ENCODE data around the gene SPDYE1. TPM values are rescaled to one million over a fixed set of nuclear protein-coding genes. Genes with fewer than 3 reads are reported as not detected.

Gene SPDYE1
- total RNA-seq, result not detected in 2 replicates

GRCh38 chr7:43997532-43997931, at the start of gene SPDYE1:
TSS of gene SPDYE1 (plus strand) at chr7:43997897. CDS start at chr7:43999950, 2,053 bp downstream.

GRCh38 chr7:44044315-44045225, 46.9 kb downstream of the SPDYE1 start, which contains the start of gene DBNL:
TSS of gene DBNL (plus strand) at chr7:44044702. CDS start at chr7:44044738, 36 bp downstream.

Other genes with a start within 250 kb of the SPDYE1 start
- 47.4 and 49.4 TPM in 2 replicates for gene BLVRA, start 239.2 kb upstream of the SPDYE1 start, total RNA-seq
- 243 and 270 TPM in 2 replicates for gene MRPS24, start 128.4 kb upstream of the SPDYE1 start, total RNA-seq
- 20.1 and 20.2 TPM in 2 replicates for gene URGCP, start 91.3 kb upstream of the SPDYE1 start, total RNA-seq
- gene UBE2D4, start 71.5 kb upstream of the SPDYE1 start, total RNA-seq, result 15.0 and 16.9 TPM in 2 replicates
- 124 and 132 TPM in 2 replicates for gene DBNL, start 46.8 kb downstream of the SPDYE1 start, total RNA-seq
- gene PGAM2, start 67.7 kb downstream of the SPDYE1 start, total RNA-seq, result 0.15 TPM in 1 of 2 replicates, not detected in the other
- 12.2 and 18.8 TPM in 2 replicates for gene POLM, start 84.6 kb downstream of the SPDYE1 start, total RNA-seq
- gene AEBP1, start 106.4 kb downstream of the SPDYE1 start, total RNA-seq, result 31.1 and 37.2 TPM in 2 replicates
- 156 and 185 TPM in 2 replicates for gene POLD2, start 125.7 kb downstream of the SPDYE1 start, total RNA-seq
- gene MYL7, start 143.4 kb downstream of the SPDYE1 start, total RNA-seq, result not detected in 2 replicates
- 0.74 and 0.84 TPM in 2 replicates for gene GCK, start 191.5 kb downstream of the SPDYE1 start, total RNA-seq
- gene YKT6, start 203.1 kb downstream of the SPDYE1 start, total RNA-seq, result 92.1 and 96.8 TPM in 2 replicates